ENCODE measurements around the gene ARMC9. TPM values are rescaled to one million over a fixed set of nuclear protein-coding genes. Genes with fewer than 3 reads are reported as not detected.
"Not testable (repeated sequence)": the region's sequence is repeated elsewhere in the genome, so short reads cannot be mapped to it uniquely, and the experiment has no call there.

ARMC9 gene
- polyA plus RNA-seq, 4 donors: 0.67 to 10.6 (median 3.5) TPM

DNA sequence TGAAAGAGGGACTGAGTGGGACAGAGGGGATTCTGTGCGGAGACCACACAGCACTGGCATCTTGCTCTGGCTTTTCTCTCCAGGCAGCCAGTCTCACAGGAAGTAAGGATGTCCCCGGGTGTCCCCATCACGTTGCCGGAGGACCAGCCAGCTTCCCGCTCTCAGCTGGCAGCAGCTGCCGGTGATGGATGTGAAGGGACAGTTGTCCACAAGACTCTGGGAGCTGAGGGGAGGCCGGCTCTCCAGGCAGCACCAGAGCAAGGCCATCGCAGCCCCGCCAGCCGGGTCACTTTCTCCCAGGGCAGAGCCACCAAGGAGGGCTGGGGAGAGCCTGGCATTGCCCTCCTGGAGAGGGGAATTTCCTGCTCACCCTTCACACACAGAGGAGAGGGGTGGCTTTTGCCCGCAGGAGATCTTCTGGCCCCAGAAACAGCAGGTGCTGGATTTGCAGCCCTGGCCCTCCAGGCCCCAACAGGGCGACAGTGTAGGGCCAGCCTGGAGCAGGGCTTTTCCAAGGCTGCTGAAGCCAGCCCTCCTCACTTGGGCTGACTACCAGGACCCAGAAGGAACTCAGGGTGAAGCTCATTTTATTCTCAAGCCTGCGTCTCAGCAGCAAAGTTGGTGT lies 173.1 kb downstream of the ARMC9 start:
- Histone ChIP-seq H3K27ac (ENCODE audit: low read depth in 1 of 3, low read length in 2 of 3) (no peak overlapping the region), H3K4me3 (ENCODE audit: low read depth in 1 of 3, low read length in 3 of 3) (no peak overlapping the region), H3K4me1 (ENCODE audit: control insufficient read depth in 3 of 3, insufficient read depth in 2 of 3, low read depth in 1 of 3, low read length in 2 of 3) (peaks cover 0 to 12% (median 2%) of the 10 kb centered on the region in 3 donors), H3K36me3 (ENCODE audit: control insufficient read depth in 3 of 3, insufficient read depth in 2 of 3, low read depth in 1 of 3, low read length in 3 of 3) (peaks cover 0 to 16% (median 0%) of the 10 kb centered on the region in 3 donors), H3K27me3 (ENCODE audit: control insufficient read depth in 3 of 3, insufficient read depth in 3 of 3, low read length in 3 of 3) (no peaks in the 10 kb centered on the region), H3K9me3 (ENCODE audit: control insufficient read depth in 2 of 2, insufficient read depth in 1 of 2, low read depth in 1 of 2, low read length in 1 of 2) (no peaks in the 10 kb centered on the region)
- no peak for FAIRE-seq
- no peak for DNase-seq
- WGBS, 3 donors: 88 to 89% (median 89%) methylated on average over 13 of the region's 13 CpGs

GRCh38 chr2:231372326-231372725 lies 173.9 kb downstream of the ARMC9 start:
- FAIRE-seq (no peak), DNase-seq (no peak)
- no peaks in the 10 kb centered on the region for H3K9me3 ChIP-seq (ENCODE audit: control insufficient read depth in 2 of 2, insufficient read depth in 1 of 2, low read depth in 1 of 2, low read length in 1 of 2)
- H3K27me3 ChIP-seq (ENCODE audit: control insufficient read depth in 3 of 3, insufficient read depth in 3 of 3, low read length in 3 of 3): no peaks in the 10 kb centered on the region
- no peak overlapping the region for H3K4me3 ChIP-seq (ENCODE audit: low read depth in 1 of 3, low read length in 3 of 3)
- 89 to 91% (median 91%) methylated on average over 7 of the region's 7 CpGs for WGBS, 3 donors
- peaks cover 0 to 12% (median 2%) of the 10 kb centered on the region in 3 donors for H3K4me1 ChIP-seq (ENCODE audit: control insufficient read depth in 3 of 3, insufficient read depth in 2 of 3, low read depth in 1 of 3, low read length in 2 of 3)
- H3K36me3 ChIP-seq (ENCODE audit: control insufficient read depth in 3 of 3, insufficient read depth in 2 of 3, low read depth in 1 of 3, low read length in 3 of 3): peaks cover 0 to 16% (median 0%) of the 10 kb centered on the region in 3 donors
- H3K27ac ChIP-seq (ENCODE audit: low read depth in 1 of 3, low read length in 2 of 3): no peak overlapping the region

DNA sequence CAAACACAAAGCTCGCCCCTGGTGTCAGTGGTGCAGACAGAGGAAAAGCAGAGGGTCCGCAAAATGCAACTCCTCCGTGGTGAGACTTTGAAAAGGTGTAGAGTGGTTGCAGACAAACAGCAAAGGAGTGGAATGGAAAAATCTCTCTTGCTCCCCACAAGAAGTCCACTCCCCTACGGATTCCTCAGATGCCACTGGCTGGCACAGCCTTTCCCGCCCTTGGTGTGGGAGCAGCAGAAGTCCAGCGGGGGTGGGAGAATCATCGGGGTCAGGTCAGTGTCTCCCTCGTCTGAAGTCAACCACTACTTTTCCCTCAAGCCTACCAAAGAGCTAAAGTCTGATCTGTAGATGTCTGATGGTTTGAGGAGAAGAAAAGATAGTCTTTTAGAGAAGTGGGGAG lies 174.8 kb downstream of the ARMC9 start:
- Histone ChIP-seq H3K27me3 (ENCODE audit: control insufficient read depth in 3 of 3, insufficient read depth in 3 of 3, low read length in 3 of 3) (no peaks in the 10 kb centered on the region), H3K4me1 (ENCODE audit: control insufficient read depth in 3 of 3, insufficient read depth in 2 of 3, low read depth in 1 of 3, low read length in 2 of 3) (peaks cover 2 to 19% (median 3%) of the 10 kb centered on the region in 3 donors), H3K9me3 (ENCODE audit: control insufficient read depth in 2 of 2, insufficient read depth in 1 of 2, low read depth in 1 of 2, low read length in 1 of 2) (no peaks in the 10 kb centered on the region), H3K27ac (ENCODE audit: low read depth in 1 of 3, low read length in 2 of 3) (peak overlapping the region in 1 of 3 donors; percentile 9), H3K36me3 (ENCODE audit: control insufficient read depth in 3 of 3, insufficient read depth in 2 of 3, low read depth in 1 of 3, low read length in 3 of 3) (peaks cover 0 to 16% (median 0%) of the 10 kb centered on the region in 3 donors), H3K4me3 (ENCODE audit: low read depth in 1 of 3, low read length in 3 of 3) (no peak overlapping the region)
- no peak for DNase-seq
- no peak for FAIRE-seq
- 88 to 90% (median 89%) methylated on average over 8 of the region's 8 CpGs for WGBS, 3 donors

DNA sequence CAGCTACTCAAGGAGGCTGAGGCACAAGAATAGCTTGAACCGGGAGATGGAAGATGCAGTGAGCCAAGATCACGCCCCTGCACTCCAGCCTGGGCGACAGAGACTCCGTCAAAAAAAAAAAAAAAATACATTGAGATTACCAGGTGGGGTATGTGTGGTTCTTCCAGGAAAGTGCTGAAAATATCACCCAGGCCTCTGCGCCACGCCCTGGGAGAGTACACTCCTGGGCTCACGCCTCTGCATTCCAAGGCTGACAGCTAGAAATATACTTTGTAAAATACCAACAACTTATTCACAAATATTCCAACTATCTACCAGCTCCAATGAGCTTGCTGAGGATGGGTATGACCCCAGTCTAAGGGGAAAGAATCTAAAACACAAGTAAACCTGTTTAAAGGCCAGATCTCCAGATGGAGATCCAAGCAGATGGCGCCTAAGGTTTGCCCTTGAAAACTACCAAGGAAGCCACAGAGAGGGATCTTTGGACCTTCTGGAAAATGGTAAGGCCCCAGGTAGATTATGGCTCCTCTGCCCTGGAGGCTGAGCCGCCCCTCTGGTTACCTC lies 175.4 kb downstream of the ARMC9 start:
- no peaks in the 10 kb centered on the region for H3K27me3 ChIP-seq (ENCODE audit: control insufficient read depth in 3 of 3, insufficient read depth in 3 of 3, low read length in 3 of 3)
- H3K9me3 ChIP-seq (ENCODE audit: control insufficient read depth in 2 of 2, insufficient read depth in 1 of 2, low read depth in 1 of 2, low read length in 1 of 2): no peaks in the 10 kb centered on the region
- WGBS, 3 donors: 84 to 90% (median 89%) methylated on average over 9 of the region's 9 CpGs
- H3K36me3 ChIP-seq (ENCODE audit: control insufficient read depth in 3 of 3, insufficient read depth in 2 of 3, low read depth in 1 of 3, low read length in 3 of 3): peaks cover 0 to 16% (median 0%) of the 10 kb centered on the region in 3 donors
- peaks cover 2 to 26% (median 4%) of the 10 kb centered on the region in 3 donors for H3K4me1 ChIP-seq (ENCODE audit: control insufficient read depth in 3 of 3, insufficient read depth in 2 of 3, low read depth in 1 of 3, low read length in 2 of 3)
- DNase-seq (peak in 1 of 2 donors; percentile 50), FAIRE-seq (no peak)
- no peak overlapping the region for H3K4me3 ChIP-seq (ENCODE audit: low read depth in 1 of 3, low read length in 3 of 3)
- no peak overlapping the region for H3K27ac ChIP-seq (ENCODE audit: low read depth in 1 of 3, low read length in 2 of 3)

DNA sequence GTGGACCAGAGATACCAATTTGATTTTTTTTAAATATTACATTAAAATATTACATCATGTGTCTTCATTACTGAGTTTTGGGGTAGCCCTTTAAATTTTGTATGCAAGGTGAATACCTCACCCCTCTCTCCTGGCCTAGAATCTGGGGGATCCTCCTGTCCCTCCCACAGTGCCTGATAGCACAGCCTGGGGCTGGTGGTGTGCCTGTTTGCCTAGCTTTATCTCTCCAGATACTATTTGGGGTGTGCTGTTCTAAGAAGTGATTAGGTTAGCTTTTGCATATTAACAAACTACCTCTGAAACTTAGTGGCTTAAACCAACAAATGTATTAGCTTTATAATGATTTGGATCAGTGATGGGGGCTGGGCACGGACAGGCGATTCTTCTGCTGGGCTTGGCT lies 176.3 kb downstream of the ARMC9 start:
- H3K27ac ChIP-seq (ENCODE audit: low read depth in 1 of 3, low read length in 2 of 3): no peak overlapping the region
- no peak overlapping the region for H3K4me3 ChIP-seq (ENCODE audit: low read depth in 1 of 3, low read length in 3 of 3)
- H3K36me3 ChIP-seq (ENCODE audit: control insufficient read depth in 3 of 3, insufficient read depth in 2 of 3, low read depth in 1 of 3, low read length in 3 of 3): peaks cover 0 to 16% (median 0%) of the 10 kb centered on the region in 3 donors
- FAIRE-seq (no peak), DNase-seq (no peak)
- peaks cover 2 to 27% (median 4%) of the 10 kb centered on the region in 3 donors for H3K4me1 ChIP-seq (ENCODE audit: control insufficient read depth in 3 of 3, insufficient read depth in 2 of 3, low read depth in 1 of 3, low read length in 2 of 3)
- no peaks in the 10 kb centered on the region for H3K27me3 ChIP-seq (ENCODE audit: control insufficient read depth in 3 of 3, insufficient read depth in 3 of 3, low read length in 3 of 3)
- H3K9me3 ChIP-seq (ENCODE audit: control insufficient read depth in 2 of 2, insufficient read depth in 1 of 2, low read depth in 1 of 2, low read length in 1 of 2): no peaks in the 10 kb centered on the region
- 94 to 100% (median 95%) methylated on average over 2 of the region's 2 CpGs for WGBS, 3 donors

GRCh38 chr2:231375994-231376615 lies 177.7 kb downstream of the ARMC9 start:
- not testable (repeated sequence) for H3K4me3 ChIP-seq (ENCODE audit: low read depth in 1 of 3, low read length in 3 of 3); H3K27me3 ChIP-seq (ENCODE audit: control insufficient read depth in 3 of 3, insufficient read depth in 3 of 3, low read length in 3 of 3); H3K27ac ChIP-seq (ENCODE audit: low read depth in 1 of 3, low read length in 2 of 3); FAIRE-seq; DNase-seq; H3K9me3 ChIP-seq (ENCODE audit: control insufficient read depth in 2 of 2, insufficient read depth in 1 of 2, low read depth in 1 of 2, low read length in 1 of 2)
- 53 to 73% (median 63%) methylated on average over 11 of the region's 11 CpGs for WGBS, 3 donors
- Histone ChIP-seq H3K4me1 (ENCODE audit: control insufficient read depth in 3 of 3, insufficient read depth in 2 of 3, low read depth in 1 of 3, low read length in 2 of 3) (peaks cover 2 to 27% (median 4%) of the 10 kb centered on the region in 3 donors), H3K36me3 (ENCODE audit: control insufficient read depth in 3 of 3, insufficient read depth in 2 of 3, low read depth in 1 of 3, low read length in 3 of 3) (peaks cover 0 to 11% (median 0%) of the 10 kb centered on the region in 3 donors)

GRCh38 chr2:231376857-231377256 lies 178.4 kb downstream of the ARMC9 start:
- FAIRE-seq (no peak), DNase-seq (no peak)
- H3K36me3 ChIP-seq (ENCODE audit: control insufficient read depth in 3 of 3, insufficient read depth in 2 of 3, low read depth in 1 of 3, low read length in 3 of 3): peaks cover 0 to 4% (median 0%) of the 10 kb centered on the region in 3 donors
- no peak overlapping the region for H3K27ac ChIP-seq (ENCODE audit: low read depth in 1 of 3, low read length in 2 of 3)
- WGBS, 3 donors: 74 to 91% (median 83%) methylated on average over 8 of the region's 8 CpGs
- no peaks in the 10 kb centered on the region for H3K27me3 ChIP-seq (ENCODE audit: control insufficient read depth in 3 of 3, insufficient read depth in 3 of 3, low read length in 3 of 3)
- no peaks in the 10 kb centered on the region for H3K9me3 ChIP-seq (ENCODE audit: control insufficient read depth in 2 of 2, insufficient read depth in 1 of 2, low read depth in 1 of 2, low read length in 1 of 2)
- H3K4me1 ChIP-seq (ENCODE audit: control insufficient read depth in 3 of 3, insufficient read depth in 2 of 3, low read depth in 1 of 3, low read length in 2 of 3): peaks cover 2 to 27% (median 4%) of the 10 kb centered on the region in 3 donors
- no peak overlapping the region for H3K4me3 ChIP-seq (ENCODE audit: low read depth in 1 of 3, low read length in 3 of 3)

DNA sequence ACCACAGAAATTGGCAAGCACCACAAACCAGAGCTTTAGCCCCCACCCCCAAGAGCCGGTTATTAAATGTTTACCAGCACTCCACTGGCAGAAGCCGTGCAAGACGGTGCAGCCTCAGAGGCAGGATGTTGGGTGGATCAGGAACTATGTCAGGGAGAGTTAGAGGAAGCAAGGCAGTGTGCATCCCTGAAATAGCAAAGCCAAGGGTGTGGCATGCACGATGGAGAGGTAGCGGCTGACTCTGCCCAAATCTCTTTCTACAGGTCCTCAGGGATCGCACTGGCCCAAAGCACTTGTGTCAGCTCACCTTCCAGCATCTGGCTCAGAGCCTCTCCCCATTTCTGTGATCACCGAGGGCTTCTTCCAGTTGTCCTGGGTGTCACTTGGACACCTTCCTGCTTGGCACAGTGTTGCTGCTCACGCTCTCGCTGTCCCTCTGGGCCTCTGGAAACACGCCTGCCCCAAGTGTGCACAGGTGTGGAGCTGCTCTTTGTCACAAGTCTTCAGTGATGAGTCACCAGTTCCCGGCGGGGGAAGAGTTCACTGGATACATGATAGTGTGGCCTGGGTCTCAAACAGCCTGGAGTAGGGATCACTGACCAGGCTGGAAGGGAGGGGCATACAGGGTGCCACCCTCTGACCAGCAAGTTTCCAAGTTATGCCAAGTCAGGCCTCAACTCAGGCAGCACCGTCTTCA lies 179.7 kb downstream of the ARMC9 start:
- Histone ChIP-seq H3K27ac (ENCODE audit: low read depth in 1 of 3, low read length in 2 of 3) (peak overlapping the region; percentile 24 to 82 (median 30)), H3K4me1 (ENCODE audit: control insufficient read depth in 3 of 3, insufficient read depth in 2 of 3, low read depth in 1 of 3, low read length in 2 of 3) (peaks cover 2 to 26% (median 4%) of the 10 kb centered on the region in 3 donors), H3K4me3 (ENCODE audit: low read depth in 1 of 3, low read length in 3 of 3) (no peak overlapping the region), H3K36me3 (ENCODE audit: control insufficient read depth in 3 of 3, insufficient read depth in 2 of 3, low read depth in 1 of 3, low read length in 3 of 3) (no peaks in the 10 kb centered on the region), H3K27me3 (ENCODE audit: control insufficient read depth in 3 of 3, insufficient read depth in 3 of 3, low read length in 3 of 3) (no peaks in the 10 kb centered on the region), H3K9me3 (ENCODE audit: control insufficient read depth in 2 of 2, insufficient read depth in 1 of 2, low read depth in 1 of 2, low read length in 1 of 2) (no peaks in the 10 kb centered on the region)
- DNase-seq: peak; percentile 87 to 90
- WGBS, 3 donors: 41 to 64% (median 47%) methylated on average over 13 of the region's 13 CpGs
- FAIRE-seq: no peak
